GM12865 (cell line): ENCODE measurements around the gene LRFN2.

Experiments used
- DNase-seq: peaks from one replicate; pipeline ENCODE4 v3.0.0; 2010; ENCODE audit warnings: low read depth
- H3K4me3 ChIP-seq: 2 replicates; pipeline ENCODE4 v1.5.1; 2011; ENCODE audit warnings: mild to moderate bottlenecking, low read depth, low read length, control low read depth
- TF ChIP-seq, protein P1 (sequence below): IDR thresholded peaks from 2 replicates; pipeline ENCODE4 v1.5.1; 2011; ENCODE audit warnings: low read length, control low read depth, low read depth, inconsistent platforms; ENCODE audit not compliant: insufficient read depth; ENCODE audit errors: missing control alignments

LRFN2 gene

DNA sequence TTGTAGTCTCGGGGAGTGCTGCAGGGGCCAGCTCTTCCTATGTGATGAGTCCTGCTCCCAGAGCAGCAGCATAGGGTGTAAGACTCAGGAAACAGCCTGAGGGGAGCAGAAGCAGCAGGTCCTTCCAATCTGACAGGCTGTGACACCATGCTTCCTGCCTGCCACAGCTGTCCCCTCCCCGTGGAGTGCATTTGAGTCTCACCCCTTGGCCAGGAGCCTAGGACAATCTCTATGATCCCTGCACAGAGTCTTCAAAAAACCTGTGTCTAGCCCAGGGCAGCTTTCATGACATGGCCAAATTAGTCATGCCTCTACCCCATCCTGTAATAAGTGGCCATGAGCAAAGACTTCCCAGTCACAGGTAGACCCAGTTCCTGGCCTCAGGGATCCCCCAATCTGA, 23.1 kb upstream of the LRFN2 start:
- no peak for DNase-seq

DNA sequence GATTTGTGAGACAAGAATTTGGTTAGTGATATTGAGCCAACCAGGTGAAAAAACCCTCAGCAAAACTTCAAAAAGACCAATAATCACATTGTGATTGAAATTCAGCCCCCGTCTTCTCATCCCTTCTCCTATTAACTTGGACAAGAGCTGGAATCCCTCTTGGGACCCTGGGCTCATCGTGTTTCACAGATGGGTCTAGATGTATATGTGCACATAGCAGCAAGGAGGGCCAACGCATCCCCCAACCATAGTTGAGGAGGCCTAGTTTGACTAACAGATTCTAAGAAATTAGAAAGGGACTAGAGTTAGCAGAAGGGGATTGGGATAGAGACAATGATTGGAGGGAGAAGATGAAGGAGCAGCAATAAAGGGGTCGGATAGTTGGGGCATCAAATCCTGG, 19.8 kb upstream of the LRFN2 start:
- TF ChIP-seq, protein P1, sequence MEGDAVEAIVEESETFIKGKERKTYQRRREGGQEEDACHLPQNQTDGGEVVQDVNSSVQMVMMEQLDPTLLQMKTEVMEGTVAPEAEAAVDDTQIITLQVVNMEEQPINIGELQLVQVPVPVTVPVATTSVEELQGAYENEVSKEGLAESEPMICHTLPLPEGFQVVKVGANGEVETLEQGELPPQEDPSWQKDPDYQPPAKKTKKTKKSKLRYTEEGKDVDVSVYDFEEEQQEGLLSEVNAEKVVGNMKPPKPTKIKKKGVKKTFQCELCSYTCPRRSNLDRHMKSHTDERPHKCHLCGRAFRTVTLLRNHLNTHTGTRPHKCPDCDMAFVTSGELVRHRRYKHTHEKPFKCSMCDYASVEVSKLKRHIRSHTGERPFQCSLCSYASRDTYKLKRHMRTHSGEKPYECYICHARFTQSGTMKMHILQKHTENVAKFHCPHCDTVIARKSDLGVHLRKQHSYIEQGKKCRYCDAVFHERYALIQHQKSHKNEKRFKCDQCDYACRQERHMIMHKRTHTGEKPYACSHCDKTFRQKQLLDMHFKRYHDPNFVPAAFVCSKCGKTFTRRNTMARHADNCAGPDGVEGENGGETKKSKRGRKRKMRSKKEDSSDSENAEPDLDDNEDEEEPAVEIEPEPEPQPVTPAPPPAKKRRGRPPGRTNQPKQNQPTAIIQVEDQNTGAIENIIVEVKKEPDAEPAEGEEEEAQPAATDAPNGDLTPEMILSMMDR: no peak
- no peak for DNase-seq
- no peak overlapping the region for H3K4me3 ChIP-seq

More for the DNA sequence above, 23.1 kb upstream of the LRFN2 start:
- TF ChIP-seq, protein P1: no peak
- H3K4me3 ChIP-seq: no peak overlapping the region

DNA sequence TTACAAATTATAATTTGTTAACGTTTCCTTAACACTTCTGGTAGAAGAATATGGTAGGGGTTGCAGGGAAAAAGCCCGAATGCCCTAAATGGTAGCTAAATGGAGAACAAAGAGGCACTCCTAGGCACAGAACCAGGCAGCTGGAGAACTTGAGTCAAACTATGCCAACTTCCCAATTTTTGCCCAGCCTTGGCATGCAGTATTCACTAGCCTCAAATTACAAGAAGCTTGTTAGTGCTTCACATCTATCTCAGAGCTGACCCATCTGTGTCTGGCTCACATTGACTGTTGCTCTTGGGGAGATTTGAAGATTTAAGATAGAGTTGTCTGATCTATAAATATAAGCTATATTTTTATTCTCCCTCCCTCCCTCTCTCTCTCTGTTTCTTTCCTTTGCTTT, 19.4 kb upstream of the LRFN2 start:
- DNase-seq: no peak
- TF ChIP-seq, protein P1: no peak
- no peak overlapping the region for H3K4me3 ChIP-seq

DNA sequence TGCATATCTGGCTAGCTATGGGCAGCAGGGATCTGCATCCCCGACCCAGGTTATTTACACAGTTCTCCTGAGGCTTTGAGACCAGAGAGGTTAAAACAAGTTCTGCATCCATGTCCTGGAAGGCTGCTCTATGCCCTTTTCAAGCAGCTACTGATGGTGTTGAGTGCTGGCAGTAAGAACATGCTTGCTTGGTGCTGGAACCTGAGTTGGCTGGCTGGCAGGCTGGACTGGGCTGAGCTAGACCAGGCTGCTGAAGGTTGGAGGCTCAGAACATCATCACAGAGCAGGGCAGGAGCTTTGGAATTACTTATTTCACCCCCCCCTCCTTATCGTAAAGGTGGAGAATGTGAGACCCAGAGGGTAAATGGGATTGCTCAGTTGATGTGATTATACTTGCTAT, 16.9 kb upstream of the LRFN2 start:
- TF ChIP-seq, protein P1: no peak
- H3K4me3 ChIP-seq: no peak overlapping the region
- no peak for DNase-seq

DNA sequence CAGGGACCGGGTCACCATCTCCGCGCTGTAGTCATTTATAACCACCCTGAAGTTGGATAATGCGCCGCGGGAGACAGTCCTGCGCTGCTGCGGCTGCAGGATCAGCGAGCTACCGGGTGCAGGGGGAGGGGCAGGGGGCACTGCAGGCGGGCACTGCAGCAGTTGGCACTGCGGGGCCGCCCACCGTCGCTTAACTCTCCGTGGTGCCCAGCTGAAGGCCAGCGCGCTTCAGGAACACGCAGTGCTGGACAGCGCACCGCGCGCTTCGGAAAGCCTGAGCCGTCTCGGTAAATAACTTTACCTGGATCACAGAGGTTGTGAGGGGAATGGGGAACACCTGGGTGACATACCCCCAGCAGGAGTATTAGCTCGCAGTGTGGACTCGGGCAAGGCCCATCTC, 12.4 kb upstream of the LRFN2 start:
- no peak overlapping the region for H3K4me3 ChIP-seq
- TF ChIP-seq, protein P1: no peak
- no peak for DNase-seq

DNA sequence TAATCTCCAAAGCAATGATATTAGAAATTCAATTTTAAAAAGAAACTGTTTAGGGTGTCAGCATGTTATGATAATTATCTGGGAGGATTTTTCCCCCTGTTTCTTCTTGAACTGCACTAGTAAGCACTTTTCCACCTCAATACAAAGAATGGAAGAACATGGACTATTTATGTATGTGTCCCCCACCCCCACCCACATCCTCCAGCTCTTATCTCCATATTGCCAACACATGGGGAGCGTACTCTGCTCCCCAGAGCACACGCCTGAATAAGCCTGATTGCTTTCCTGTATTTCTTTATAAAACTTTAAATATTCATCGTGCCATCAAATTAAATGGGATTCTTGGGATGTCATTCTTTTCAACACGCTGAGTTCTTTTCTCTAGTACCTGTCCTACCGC, 11.4 kb upstream of the LRFN2 start:
- DNase-seq: no peak
- H3K4me3 ChIP-seq: no peak overlapping the region
- TF ChIP-seq, protein P1: no peak

DNA sequence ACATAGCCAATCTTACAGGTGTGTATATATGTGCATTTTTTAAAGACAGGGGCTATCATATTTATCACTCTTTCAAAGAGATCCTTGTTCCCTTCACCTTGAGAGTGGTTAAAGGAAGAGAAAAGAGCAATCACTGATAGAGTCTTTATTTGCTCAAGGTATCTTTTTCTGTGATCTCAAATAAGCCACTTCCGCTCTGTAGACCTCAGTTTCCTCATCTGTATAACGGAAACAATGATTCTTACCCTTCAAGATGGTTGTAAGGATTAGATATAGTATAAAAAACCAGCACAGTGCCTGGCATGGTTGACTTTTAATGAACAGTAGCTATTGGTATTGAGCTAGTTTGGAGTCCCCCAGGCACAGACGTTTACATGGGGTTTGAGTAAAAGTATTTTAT, 10.1 kb upstream of the LRFN2 start:
- TF ChIP-seq, protein P1: no peak
- no peak overlapping the region for H3K4me3 ChIP-seq
- no peak for DNase-seq
